Natural killer cell (primary cell): ENCODE data around the gene HSPA12A. TPM values are rescaled to one million over a fixed set of nuclear protein-coding genes. Genes with fewer than 3 reads are reported as not detected.

Experiments
- ATAC-seq, 3 donors: fragments of 150-1000 bp in 2 of 3; fragments of 200-7000 bp in 1 of 3; cut with Tn5 transposase; 1 replicate in 1 of 3; 2 replicates in 2 of 3; pipeline ENCODE4 v1.10.0; 2021; ENCODE audit warnings: mild to moderate bottlenecking in 2 of 3, moderate library complexity in 2 of 3
- DNase-seq, 2 donors: peaks; one replicate each; pipeline versions ENCODE4 v3.0.0 to v3.0.0-alpha.2; 2013 to 2021; ENCODE audit warnings: mixed read lengths in 1 of 2
- H3K27ac ChIP-seq: one replicate; pipeline ENCODE4 v1.5.1; 2013; ENCODE audit warnings: mild to moderate bottlenecking, low read length
- H3K27me3 ChIP-seq: one replicate; pipeline ENCODE4 v1.6.1; 2013; ENCODE audit warnings: low read length; ENCODE audit not compliant: control insufficient read depth, insufficient read depth
- H3K36me3 ChIP-seq: one replicate; pipeline ENCODE4 v1.6.1; 2013; ENCODE audit warnings: low read length; ENCODE audit not compliant: control insufficient read depth, insufficient read depth
- H3K4me1 ChIP-seq: one replicate; pipeline ENCODE4 v1.6.1; 2013; ENCODE audit warnings: low read length; ENCODE audit not compliant: control insufficient read depth, insufficient read depth
- H3K4me3 ChIP-seq: one replicate; pipeline ENCODE4 v1.5.1; 2013; ENCODE audit warnings: low read length
- H3K9me3 ChIP-seq: one replicate; pipeline ENCODE4 v1.6.1; 2013; ENCODE audit warnings: low read length; ENCODE audit not compliant: control insufficient read depth, insufficient read depth
- H3K27ac Mint-ChIP-seq, 2 donors: one replicate each; pipeline ENCODE4 v1.8.0; 2022; ENCODE audit warnings: mild to moderate bottlenecking in 2 of 2, mixed read lengths in 2 of 2, moderate library complexity in 1 of 2
- H3K27me3 Mint-ChIP-seq, 2 donors: one replicate each; pipeline ENCODE4 v1.8.0; 2022; ENCODE audit warnings: low read depth in 2 of 2, mixed read lengths in 2 of 2
- H3K36me3 Mint-ChIP-seq: one replicate; pipeline ENCODE4 v1.8.0; 2022; ENCODE audit warnings: mixed read lengths
- H3K4me1 Mint-ChIP-seq, 2 donors: one replicate each; pipeline ENCODE4 v1.8.0; 2022; ENCODE audit warnings: mixed read lengths in 2 of 2
- H3K4me3 Mint-ChIP-seq: one replicate; pipeline ENCODE4 v1.8.0; 2022; ENCODE audit warnings: mild to moderate bottlenecking, moderate library complexity, mixed read lengths
- H3K9me3 Mint-ChIP-seq, 2 donors: one replicate each; pipeline ENCODE4 v1.8.0; 2022; ENCODE audit warnings: mixed read lengths in 2 of 2
- WGBS: methylation state at CpG from one replicate; pipeline ENCODE4 v1.1.7; 2013; ENCODE audit warnings: missing lambda C conversion rate; ENCODE audit not compliant: insufficient coverage; 5-methylcytosine and 5-hydroxymethylcytosine counted together
- intact Hi-C: fragments of 100-400 bp; cut with micrococcal nuclease; formaldehyde crosslinking; loops from one replicate; pipeline ENCODE4 v1.14.2; 2022
- total RNA-seq, 4 donors: library from RNA; stranded (reverse); fragments of 120-200 nt in 1 of 4; gene quantifications; one replicate each; pipeline versions ENCODE4 v1.2.3 to v1.2.4, GENCODE V29; 2013 to 2022
- TF ChIP-seq, protein P1 (sequence below): fragments of 200-600 bp; IDR thresholded peaks from one replicate; pipeline ENCODE4 v1.8.0; 2022; ENCODE audit warnings: antibody characterized with exemption

The HSPA12A gene
- total RNA-seq, 3 donors from 2014 or later (not counting 1 experiment from before 2014, with no cell fraction given): 0.43 TPM; not detected in 2

DNA sequence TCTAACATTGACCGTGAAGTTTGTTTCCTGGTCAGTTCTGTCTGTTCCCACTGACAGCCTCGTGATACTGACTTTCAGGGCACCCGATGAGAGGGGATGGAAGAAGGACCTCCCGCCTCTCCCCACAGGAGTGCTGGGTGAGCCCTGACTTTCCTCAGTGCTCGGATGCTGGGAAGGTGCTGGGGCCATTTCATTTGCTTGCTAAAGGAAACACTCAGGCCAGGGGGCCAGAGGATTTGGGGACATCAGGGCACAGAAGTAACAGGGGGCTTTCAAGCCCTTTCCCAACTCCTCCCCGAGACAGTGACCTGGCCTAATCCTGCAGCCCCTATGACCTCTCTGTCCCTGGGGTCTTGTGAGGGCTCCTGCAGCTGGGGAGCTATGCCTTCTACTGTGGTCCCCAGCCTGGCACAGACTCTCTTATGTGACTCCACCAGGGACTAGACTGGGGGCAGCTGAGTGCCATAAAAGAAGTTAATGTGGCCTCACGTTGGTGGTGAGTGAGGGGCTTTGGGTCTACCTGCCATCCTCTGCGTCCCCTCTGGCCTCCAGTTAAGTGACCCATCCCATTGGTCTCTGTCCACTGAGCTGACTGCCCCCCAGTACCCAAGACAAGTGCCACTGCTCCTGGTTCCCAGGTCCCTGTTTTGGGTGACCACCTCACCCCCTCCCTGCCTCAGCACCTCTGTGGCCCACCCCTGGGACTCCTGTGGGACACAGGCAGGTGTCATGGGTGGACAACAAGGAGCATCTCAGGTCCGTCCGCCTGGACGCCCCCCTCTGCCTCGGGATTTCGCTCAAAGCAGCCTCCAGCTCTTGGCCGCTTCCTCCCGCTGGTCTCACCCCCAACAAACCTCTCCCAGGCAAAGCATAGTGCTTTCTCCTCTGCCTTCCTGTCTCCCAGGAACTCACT, 33.4 kb upstream of the HSPA12A start:
- Histone ChIP-seq H3K4me3 (no peak overlapping the region), H3K4me1 (no peaks in the 10 kb centered on the region), H3K27ac (no peak overlapping the region), H3K36me3 (no peaks in the 10 kb centered on the region), H3K27me3 (no peaks in the 10 kb centered on the region), H3K9me3 (no peaks in the 10 kb centered on the region)
- no peak for ATAC-seq
- intact Hi-C loops: no loop called here
- Mint-ChIP-seq H3K36me3 (no peaks in the 10 kb centered on the region), H3K9me3 (no peaks in the 10 kb centered on the region), H3K27ac (no peak overlapping the region), H3K27me3 (no peaks in the 10 kb centered on the region), H3K4me3 (no peak overlapping the region), H3K4me1 (no peaks in the 10 kb centered on the region)
- TF ChIP-seq, protein P1, sequence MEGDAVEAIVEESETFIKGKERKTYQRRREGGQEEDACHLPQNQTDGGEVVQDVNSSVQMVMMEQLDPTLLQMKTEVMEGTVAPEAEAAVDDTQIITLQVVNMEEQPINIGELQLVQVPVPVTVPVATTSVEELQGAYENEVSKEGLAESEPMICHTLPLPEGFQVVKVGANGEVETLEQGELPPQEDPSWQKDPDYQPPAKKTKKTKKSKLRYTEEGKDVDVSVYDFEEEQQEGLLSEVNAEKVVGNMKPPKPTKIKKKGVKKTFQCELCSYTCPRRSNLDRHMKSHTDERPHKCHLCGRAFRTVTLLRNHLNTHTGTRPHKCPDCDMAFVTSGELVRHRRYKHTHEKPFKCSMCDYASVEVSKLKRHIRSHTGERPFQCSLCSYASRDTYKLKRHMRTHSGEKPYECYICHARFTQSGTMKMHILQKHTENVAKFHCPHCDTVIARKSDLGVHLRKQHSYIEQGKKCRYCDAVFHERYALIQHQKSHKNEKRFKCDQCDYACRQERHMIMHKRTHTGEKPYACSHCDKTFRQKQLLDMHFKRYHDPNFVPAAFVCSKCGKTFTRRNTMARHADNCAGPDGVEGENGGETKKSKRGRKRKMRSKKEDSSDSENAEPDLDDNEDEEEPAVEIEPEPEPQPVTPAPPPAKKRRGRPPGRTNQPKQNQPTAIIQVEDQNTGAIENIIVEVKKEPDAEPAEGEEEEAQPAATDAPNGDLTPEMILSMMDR: no peak
- WGBS: 77% methylated on average over 15 of the region's 15 CpGs
- no peak for DNase-seq

DNA sequence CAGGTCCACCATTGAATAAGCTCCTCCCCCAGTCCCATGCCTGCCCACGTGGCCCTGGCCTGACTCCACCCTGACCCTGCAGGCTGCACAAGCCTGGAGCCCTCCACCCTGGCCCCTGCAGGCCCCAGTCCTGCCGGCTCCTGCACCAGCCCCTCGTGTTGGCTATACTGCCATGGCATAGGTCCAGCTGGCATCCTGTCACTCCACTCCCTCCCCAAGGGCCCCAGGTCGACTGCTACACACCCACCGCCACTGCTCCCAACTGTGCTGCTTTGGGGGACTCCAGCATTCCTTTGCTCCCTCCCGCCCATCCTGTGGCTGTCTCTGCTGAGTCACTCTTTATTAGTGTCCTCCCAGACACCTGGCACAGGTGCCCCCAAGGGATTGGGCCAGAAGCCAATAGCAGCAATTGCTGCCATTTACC, 32.4 kb upstream of the HSPA12A start:
- Mint-ChIP-seq H3K27ac (no peak overlapping the region), H3K4me3 (no peak overlapping the region), H3K27me3 (peaks cover 0 to 3% of the 10 kb centered on the region in 2 donors), H3K9me3 (no peaks in the 10 kb centered on the region), H3K36me3 (no peaks in the 10 kb centered on the region), H3K4me1 (no peaks in the 10 kb centered on the region)
- H3K4me3 ChIP-seq: no peak overlapping the region
- no peak for ATAC-seq
- H3K36me3 ChIP-seq: no peaks in the 10 kb centered on the region
- TF ChIP-seq, protein P1: no peak
- H3K27me3 ChIP-seq: no peaks in the 10 kb centered on the region
- no peak overlapping the region for H3K27ac ChIP-seq
- H3K4me1 ChIP-seq: no peaks in the 10 kb centered on the region
- intact Hi-C loops: no loop called here
- DNase-seq: no peak
- 58% methylated on average over 6 of the region's 6 CpGs for WGBS
- H3K9me3 ChIP-seq: no peaks in the 10 kb centered on the region

DNA sequence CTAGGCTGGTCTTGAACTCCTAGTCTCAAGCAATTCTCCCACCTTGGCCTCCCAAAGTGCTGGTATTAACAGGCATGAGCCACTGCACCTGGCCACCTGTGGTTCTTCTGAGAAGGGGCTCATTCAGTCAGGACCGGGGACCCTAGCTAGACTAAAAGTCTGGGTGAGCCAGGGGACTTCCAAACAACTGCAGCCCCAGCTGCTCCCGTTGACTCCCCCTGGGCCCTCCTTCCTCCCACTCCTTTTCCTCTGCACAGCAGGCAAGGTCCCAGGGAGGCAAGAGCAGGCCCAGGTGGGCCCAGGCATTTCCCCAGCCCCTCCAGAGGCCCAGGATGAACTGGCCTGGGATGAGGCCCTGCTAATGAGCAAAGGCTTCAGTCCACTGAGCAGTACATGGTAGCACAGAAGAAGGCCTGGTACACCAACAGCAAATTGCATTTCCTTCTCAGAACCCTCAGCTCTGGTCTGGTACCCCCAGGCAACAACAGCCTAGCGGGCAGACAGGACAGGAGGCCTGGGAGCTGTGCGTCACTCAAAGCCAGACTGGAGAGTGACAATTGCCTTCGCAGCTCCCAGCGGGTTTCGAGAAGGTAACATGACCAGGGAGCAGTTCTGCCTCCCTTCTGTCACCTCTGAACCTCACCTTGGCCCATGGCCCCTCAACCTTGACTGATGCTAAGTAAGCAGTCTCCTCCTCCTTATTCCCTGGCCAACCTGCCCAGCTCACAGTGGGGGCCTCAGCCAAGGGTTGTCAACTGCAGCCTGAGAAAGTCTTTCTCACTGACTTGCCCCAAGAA, 30.7 kb upstream of the HSPA12A start:
- Histone ChIP-seq H3K4me1 (no peaks in the 10 kb centered on the region), H3K9me3 (no peaks in the 10 kb centered on the region), H3K4me3 (no peak overlapping the region), H3K27ac (no peak overlapping the region), H3K36me3 (no peaks in the 10 kb centered on the region), H3K27me3 (no peaks in the 10 kb centered on the region)
- TF ChIP-seq, protein P1: no peak
- DNase-seq (no peak), ATAC-seq (no peak)
- H3K36me3 Mint-ChIP-seq: no peaks in the 10 kb centered on the region
- no peak overlapping the region for H3K27ac Mint-ChIP-seq
- WGBS: 88% methylated on average over 7 of the region's 7 CpGs
- H3K27me3 Mint-ChIP-seq: peaks cover 0 to 3% of the 10 kb centered on the region in 2 donors
- no peaks in the 10 kb centered on the region for H3K9me3 Mint-ChIP-seq
- intact Hi-C loops: no loop called here
- H3K4me1 Mint-ChIP-seq: no peaks in the 10 kb centered on the region
- no peak overlapping the region for H3K4me3 Mint-ChIP-seq
